Psoas muscle (tissue), 8 donors: ENCODE measurements around the gene RAB14. TPM values are rescaled to one million over a fixed set of nuclear protein-coding genes. Genes with fewer than 3 reads are reported as not detected.

ENCODE experiments used
- ATAC-seq, 4 donors: fragments of 200-7000 bp; cut with Tn5 transposase; one replicate each; pipeline ENCODE4 v1.9.1; 2020; ENCODE audit warnings: moderate library complexity in 3 of 4, mild to moderate bottlenecking in 2 of 4
- DNase-seq, 2 donors: peaks; one replicate each; pipeline ENCODE4 v3.0.0-alpha.2; 2020
- H3K27ac ChIP-seq: fragments of 200-600 bp; one replicate; pipeline ENCODE4 v1.8.0; 2022
- H3K27me3 ChIP-seq, 3 donors: fragments of 200-600 bp in 1 of 3; one replicate each; pipeline versions ENCODE4 v1.6.1 to v1.8.0; 2013 to 2022; ENCODE audit warnings: low read length in 2 of 3, mild to moderate bottlenecking in 2 of 3, moderate library complexity in 1 of 3; ENCODE audit not compliant: insufficient read depth in 3 of 3
- H3K36me3 ChIP-seq, 2 donors: fragments of 200-600 bp in 1 of 2; one replicate each; pipeline versions ENCODE4 v1.6.1 to v1.8.0; 2013 to 2022; ENCODE audit warnings: low read depth in 1 of 2, mild to moderate bottlenecking in 1 of 2, moderate library complexity in 1 of 2; ENCODE audit not compliant: insufficient read depth in 1 of 2
- H3K4me1 ChIP-seq: fragments of 200-600 bp; one replicate; pipeline ENCODE4 v1.8.0; 2022
- H3K4me3 ChIP-seq: fragments of 200-600 bp; one replicate; pipeline ENCODE4 v1.8.0; 2022; ENCODE audit warnings: mild to moderate bottlenecking
- H3K9me3 ChIP-seq: fragments of 200-600 bp; one replicate; pipeline ENCODE4 v1.8.0; 2022
- CTCF ChIP-seq: fragments of 200-600 bp; IDR thresholded peaks from one replicate; pipeline ENCODE4 v1.8.0; 2022; ENCODE audit warnings: antibody characterized with exemption
- WGBS, 3 donors: extraction: QIAGEN DNeasy Blood & Tissue Kit; methylation state at CpG; one replicate each; pipeline versions ENCODE4 v1.1.6 to v1.1.7; 2013; 5-methylcytosine and 5-hydroxymethylcytosine counted together
- intact Hi-C, 2 donors: fragments of 100-400 bp; cut with DNase I; formaldehyde crosslinking; loops; one replicate each; pipeline versions ENCODE4 v1.11.0 to v1.14.2; 2022
- polyA plus RNA-seq, 3 donors: library from polyadenylated mRNA; stranded (reverse); fragments of 200-250 nt; gene quantifications; one replicate each; pipeline ENCODE4 v1.2.3, GENCODE V29; 2013
- total RNA-seq, 4 donors: library from RNA; stranded (reverse); fragmentation: NEBNext Ultra II Directional in 2 of 4; extraction: Animal tissue kit (Norgen Biotek cat#: 25700) in 2 of 4; gene quantifications; one replicate each; pipeline versions ENCODE4 v1.2.1 to v1.2.4, GENCODE V29; 2021 to 2023
- donor health status: healthy with polysubstance abuse.
- donor health status: DM: no; HTN: no; CAD: no; lungs with moderate emphysema.
- donor health status: Bipolar disorder and iron deficiency.
- donor health status: healthy.
- donor health status: DM: yes; HTN: yes; CAD: no.
- donor health status: DM: no; HTN: no; CAD: no.
- donor health status: DM: no; HTN: no; CAD: no.
- donor health status: DM: yes; HTN: yes; CAD: no.

The RAB14 gene
- total and polyA plus RNA-seq, 7 donors: 17.6 to 51.5 (median 43.6) TPM

GRCh38 chr9:121210536-121210935 is 8.9 kb upstream of the RAB14 start:
- no peak for DNase-seq
- no peaks in the 10 kb centered on the region for H3K9me3 ChIP-seq
- WGBS, 3 donors: 85 to 95% (median 89%) methylated on average over 5 of the region's 5 CpGs
- no peak overlapping the region for H3K27ac ChIP-seq
- intact Hi-C loops: loop anchor here (5.0 kb wide), 2 partner anchors 57 to 107 kb away; partner anchors contain the start of gene GSN (in 1 of the 2)
- ATAC-seq: no peak
- H3K4me3 ChIP-seq: no peak overlapping the region
- no peak for TF ChIP-seq CTCF
- no peaks in the 10 kb centered on the region for H3K36me3 ChIP-seq
- no peaks in the 10 kb centered on the region for H3K4me1 ChIP-seq
- H3K27me3 ChIP-seq: no peaks in the 10 kb centered on the region

GRCh38 chr9:121207371-121207940 is 5.8 kb upstream of the RAB14 start:
- Histone ChIP-seq H3K27me3 (no peaks in the 10 kb centered on the region), H3K9me3 (no peaks in the 10 kb centered on the region), H3K27ac (no peak overlapping the region), H3K4me3 (no peak overlapping the region), H3K4me1 (no peaks in the 10 kb centered on the region), H3K36me3 (no peaks in the 10 kb centered on the region)
- ATAC-seq (no peak), DNase-seq (no peak)
- intact Hi-C loops: no loop called here
- no peak for TF ChIP-seq CTCF
- WGBS, 3 donors: 67 to 88% (median 72%) methylated on average over 2 of the region's 2 CpGs

- 54 to 58% (median 54%) methylated on average over 8 of the region's 8 CpGs for WGBS, 3 donors
- TF ChIP-seq CTCF: no peak
- Histone ChIP-seq H3K27ac (no peak overlapping the region), H3K9me3 (no peaks in the 10 kb centered on the region), H3K36me3 (no peaks in the 10 kb centered on the region), H3K4me3 (no peak overlapping the region), H3K27me3 (no peaks in the 10 kb centered on the region), H3K4me1 (no peaks in the 10 kb centered on the region)
- intact Hi-C loops: no loop called here
- DNase-seq: no peak
- ATAC-seq: no peak
Measured at GRCh38 chr9:121206516-121207370, 5.1 kb upstream of the RAB14 start.

GRCh38 chr9:121204611-121205010 is 2.9 kb upstream of the RAB14 start:
- no peak for TF ChIP-seq CTCF
- Histone ChIP-seq H3K4me1 (peaks cover 8% of the 10 kb centered on the region), H3K36me3 (no peaks in the 10 kb centered on the region), H3K27ac (no peak overlapping the region), H3K4me3 (no peak overlapping the region), H3K9me3 (no peaks in the 10 kb centered on the region), H3K27me3 (no peaks in the 10 kb centered on the region)
- no peak for ATAC-seq
- intact Hi-C loops: no loop called here
- no peak for DNase-seq
